Measurements from ENCODE around the gene PC.

GRCh38 chr11:66834943-66835342 lies 123.2 kb downstream of the PC start:
- TF ChIP-seq CTCF (IDR thresholded peaks at IDR 0.05) (no peak), POLR2A (IDR thresholded peaks at IDR 0.05) (no peak)

All from heart left ventricle (tissue), 13 donors.